Brain pericyte (primary cell): ENCODE data around the gene KCNIP4.
"Not testable (repeated sequence)": the region's sequence is repeated elsewhere in the genome, so short reads cannot be mapped to it uniquely, and the experiment has no call there.

Source experiments
- DNase-seq: peaks from one replicate; pipeline ENCODE4 v3.0.0-alpha.2; 2012; ENCODE audit warnings: low read depth, low spot score

KCNIP4 gene

DNA sequence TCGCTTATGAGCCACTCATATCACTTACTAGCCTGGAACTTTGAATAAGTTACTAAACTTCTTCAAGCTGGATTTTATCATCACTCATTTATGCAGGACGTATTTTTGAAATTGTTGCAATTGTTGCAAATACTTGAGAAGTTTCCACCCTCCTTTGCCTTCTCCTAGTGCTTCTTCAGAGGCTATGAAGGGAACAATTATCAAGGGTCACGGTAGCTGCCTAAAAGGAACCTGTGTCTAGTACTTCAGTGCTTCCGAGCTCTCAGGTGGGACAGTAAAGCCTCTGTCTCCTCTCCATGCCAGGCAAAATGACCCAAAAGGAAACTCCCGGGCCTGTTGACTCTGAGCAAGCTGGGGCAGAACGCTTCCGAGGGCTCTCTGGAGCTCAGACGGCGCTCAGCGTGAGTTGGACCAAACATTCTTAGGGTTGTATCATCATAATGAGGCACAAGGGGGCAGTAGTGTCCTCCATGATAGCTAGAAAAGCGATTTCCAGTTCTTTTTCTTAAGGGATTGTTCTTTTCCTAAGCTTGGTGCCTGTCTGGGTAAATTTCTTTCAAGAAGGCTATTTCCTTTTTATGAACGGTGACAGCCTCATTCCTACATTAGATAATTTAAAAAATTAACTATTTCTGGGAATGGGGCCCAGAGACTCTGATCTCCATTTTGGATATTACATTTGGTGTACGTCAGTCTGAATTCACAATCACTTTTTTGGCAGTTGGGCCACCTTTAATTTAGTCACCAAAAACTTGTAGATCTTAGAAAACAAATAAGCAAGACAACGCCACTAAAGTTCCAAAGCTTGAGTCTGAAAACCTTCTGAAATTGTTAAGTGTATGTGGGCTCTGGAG, 1175.2 kb downstream of the KCNIP4 start:
- DNase-seq, result peak; percentile 17

DNA sequence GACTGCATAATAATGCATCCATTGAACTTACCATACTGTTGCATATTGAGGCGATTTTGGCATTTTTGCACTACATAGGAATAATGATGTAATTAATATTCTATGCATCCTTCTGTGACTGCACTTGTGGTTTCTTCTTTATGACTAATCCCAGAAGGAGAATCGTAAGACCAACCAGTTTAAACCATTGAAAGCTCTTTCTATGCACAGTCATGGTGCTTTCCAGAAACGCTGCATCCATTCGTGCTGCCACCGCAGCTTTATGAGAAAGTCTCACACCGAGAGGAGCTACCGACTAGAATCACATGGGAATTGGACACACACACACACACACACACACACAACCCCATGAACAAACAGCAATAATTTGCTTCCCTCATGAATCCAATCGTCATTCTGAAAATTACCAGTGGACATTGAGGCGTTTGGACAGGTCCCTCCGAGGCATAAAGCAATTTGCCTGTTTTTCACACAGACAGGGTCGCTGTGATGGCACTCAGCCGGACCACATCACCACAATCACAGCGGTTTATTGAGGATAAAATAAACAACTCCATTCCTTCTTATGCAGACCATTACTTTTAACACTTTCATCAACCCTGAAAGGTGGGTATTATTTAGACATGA, 1184.1 kb downstream of the KCNIP4 start:
- DNase-seq, result no peak

- DNase-seq, result no peak
Observed at GRCh38 chr4:20761826-20762225, 1186.7 kb downstream of the KCNIP4 start.

GRCh38 chr4:20761382-20761781, 1187.2 kb downstream of the KCNIP4 start:
- no peak for DNase-seq

- DNase-seq, result no peak
Observed at GRCh38 chr4:20760053-20760452, 1188.5 kb downstream of the KCNIP4 start.

DNA sequence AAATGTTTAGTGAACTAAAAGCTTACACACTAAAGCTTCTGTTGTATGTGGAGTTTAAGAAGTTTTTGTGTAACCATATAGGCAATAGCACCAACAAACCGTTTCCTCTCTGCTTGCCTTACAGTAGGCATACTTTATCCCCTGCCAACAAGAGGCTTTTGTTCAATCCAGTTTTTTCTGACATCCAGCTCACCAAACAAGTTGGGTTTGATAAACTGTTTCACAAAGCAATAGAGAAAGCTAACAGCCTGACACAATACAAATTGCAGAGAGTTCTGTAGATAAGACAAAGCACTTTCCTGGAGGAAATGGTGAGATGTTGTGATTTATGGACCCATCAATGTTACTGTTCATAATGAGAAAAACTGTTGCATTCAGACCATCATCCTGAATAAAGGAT, 1194.5 kb downstream of the KCNIP4 start:
- no peak for DNase-seq

DNA sequence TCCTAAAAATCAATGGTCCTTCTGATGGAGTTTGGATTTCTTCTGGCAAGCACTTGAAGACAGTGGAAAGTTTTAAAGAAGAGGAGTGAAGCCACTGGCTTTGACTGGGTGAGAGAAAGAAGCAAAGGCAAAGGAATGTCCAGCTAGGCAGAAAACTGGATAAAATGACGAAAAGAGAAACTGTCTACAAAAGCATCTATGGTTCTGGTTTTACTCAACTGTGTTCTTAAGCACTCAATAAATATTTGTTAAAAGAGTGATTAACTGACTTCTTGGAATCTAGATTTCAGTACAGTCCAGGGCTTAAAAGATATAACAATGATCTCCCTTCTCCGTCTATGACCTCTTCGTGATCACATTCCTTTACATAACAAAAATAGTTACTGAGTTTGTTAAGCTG, 1195.9 kb downstream of the KCNIP4 start:
- no peak for DNase-seq

DNA sequence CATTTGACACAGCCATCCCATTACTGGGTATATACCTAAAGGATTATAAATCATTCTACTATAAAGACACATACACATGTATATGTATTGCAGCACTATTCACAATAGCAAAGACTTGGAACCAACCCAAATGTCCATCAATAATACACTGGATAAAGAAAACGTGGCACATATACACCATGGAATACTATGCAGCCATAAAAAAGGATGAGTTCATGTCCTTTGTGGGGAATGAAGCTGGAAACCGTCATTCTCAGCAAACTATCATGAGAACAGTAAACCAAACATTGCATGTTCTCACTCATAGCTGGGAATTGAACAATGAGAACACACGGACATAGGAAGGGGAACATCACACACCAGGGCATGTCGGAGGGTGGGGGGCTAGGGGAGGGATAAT, 1202.6 kb downstream of the KCNIP4 start:
- not testable (repeated sequence) for DNase-seq

- DNase-seq, result no peak
Observed at GRCh38 chr4:20735931-20736330, 1212.6 kb downstream of the KCNIP4 start.

GRCh38 chr4:20724915-20725314, 1223.7 kb downstream of the KCNIP4 start:
- no peak for DNase-seq

GRCh38 chr4:20723463-20723862, 1225.1 kb downstream of the KCNIP4 start:
- DNase-seq, result no peak

- DNase-seq, result no peak
Observed at GRCh38 chr4:20723019-20723418, 1225.6 kb downstream of the KCNIP4 start.

DNA sequence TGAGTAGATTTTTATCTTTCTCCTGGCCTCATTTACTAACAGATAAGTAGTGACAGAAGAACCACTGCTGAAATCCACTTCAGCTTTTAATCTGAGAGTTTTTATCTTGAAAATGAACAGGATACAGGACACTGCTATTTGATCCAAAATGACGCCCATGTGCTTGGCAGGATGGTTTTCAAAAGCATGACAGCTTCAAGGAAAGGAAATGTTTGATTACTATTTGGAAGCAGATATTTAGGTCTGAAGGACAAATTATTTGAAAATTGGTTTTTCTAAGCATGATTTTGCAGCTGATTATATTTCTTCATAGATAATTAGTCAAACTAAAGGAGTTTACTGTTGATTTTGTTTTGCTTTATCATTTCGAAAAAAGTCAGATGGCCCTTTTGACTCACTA, 1237.2 kb downstream of the KCNIP4 start:
- no peak for DNase-seq

- peak; percentile 67 for DNase-seq
Observed at GRCh38 chr4:20700007-20700761, 1248.4 kb downstream of the KCNIP4 start, which contains the start of gene PACRGL. Gene PACRGL, plus strand, starts transcription at chr4:20700458. Its CDS starts 4,024 bp downstream, at chr4:20704482.

GRCh38 chr4:20698820-20699219, 1249.8 kb downstream of the KCNIP4 start:
- DNase-seq, result no peak

DNA sequence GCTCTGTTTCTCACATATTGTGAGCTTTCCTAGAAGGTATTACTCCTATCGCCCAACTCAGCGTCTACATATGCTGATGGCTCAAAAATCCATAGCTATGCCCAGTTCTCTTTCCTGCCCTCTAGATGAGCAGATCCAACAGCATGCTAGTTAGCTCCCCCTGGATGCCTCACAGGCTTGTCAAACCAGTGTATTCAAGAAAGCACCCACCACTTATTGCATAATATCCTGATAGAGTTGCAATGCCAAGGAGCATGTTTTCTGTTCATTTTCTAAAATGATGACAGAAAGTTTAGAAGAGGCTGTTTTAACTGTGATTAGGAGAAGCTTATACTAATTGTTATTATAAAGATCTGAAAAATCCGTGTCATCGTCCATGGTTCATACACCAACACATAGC, 1250.2 kb downstream of the KCNIP4 start:
- DNase-seq, result no peak

- no peak for DNase-seq
Observed at GRCh38 chr4:20696815-20697214, 1251.8 kb downstream of the KCNIP4 start.

DNA sequence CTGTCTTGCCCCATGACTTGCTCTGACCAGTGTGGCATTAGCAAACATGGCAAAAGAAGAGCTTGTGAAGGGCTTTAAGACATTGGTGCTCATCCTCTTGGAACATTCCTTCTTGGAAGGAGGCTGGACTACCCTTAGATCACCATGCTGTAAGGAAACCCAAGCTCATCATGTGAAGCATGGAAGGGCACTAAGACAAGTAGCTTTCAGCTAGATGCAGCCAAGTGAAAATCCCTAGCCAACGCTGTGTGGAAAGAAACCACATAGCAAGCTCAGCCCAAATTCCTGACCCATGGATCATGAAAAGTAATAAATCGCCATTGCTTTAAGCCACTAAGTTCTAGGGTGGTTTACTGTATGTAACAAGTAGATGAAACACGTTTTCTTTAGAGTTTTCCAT, 1260.7 kb downstream of the KCNIP4 start:
- no peak for DNase-seq

GRCh38 chr4:20684852-20685763, 1263.5 kb downstream of the KCNIP4 start:
- DNase-seq, result no peak

DNA sequence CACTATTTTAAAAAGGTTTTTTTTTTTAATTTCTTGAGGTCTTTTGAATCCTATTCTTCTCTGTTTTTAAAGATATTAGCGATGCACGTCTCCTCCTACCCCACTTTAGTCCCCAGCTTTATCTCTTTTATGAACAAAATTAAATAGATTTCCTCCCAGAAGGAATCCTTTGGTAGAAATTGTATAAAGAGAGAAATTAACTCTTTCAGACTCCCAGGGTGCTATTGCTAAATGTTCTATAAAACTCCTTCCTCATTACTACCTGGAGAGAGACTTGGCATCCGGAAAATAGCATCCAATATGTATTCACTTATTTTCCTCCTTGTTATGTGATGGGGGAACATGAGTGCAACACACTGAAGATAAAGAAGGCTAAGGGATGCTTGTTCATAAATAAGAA, 1264.8 kb downstream of the KCNIP4 start:
- DNase-seq, result no peak

DNA sequence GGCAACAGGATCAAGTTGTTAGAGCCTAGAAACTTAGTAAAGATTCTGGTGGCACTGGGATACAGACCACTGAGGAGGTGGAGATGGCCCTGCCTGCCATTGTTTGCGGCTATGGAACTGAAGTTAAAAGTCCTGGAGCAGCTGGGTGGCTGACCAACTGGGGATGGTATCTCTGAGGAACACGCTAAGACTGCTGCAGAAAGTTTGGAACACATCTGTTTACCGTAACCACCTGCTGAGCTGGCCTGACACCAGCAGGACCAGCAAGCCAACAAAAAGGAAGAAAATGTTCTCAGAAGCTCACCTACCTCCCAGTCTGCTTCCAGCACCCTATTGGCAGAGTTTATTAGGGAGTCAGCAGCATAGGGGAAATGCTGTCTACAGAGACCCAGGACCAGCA, 1265.7 kb downstream of the KCNIP4 start:
- no peak for DNase-seq
